ENCODE data around the gene RBM4. TPM values are rescaled to one million over a fixed set of nuclear protein-coding genes. Genes with fewer than 3 reads are reported as not detected.
A peak's percentile ranks its signal among the peaks of the same experiment; 100 is the strongest.
"Not testable (repeated sequence)": the region's sequence is repeated elsewhere in the genome, so short reads cannot be mapped to it uniquely, and the experiment has no call there.

Gene RBM4
- 100 to 1,000 TPM in 2 of 4 donors, 10 to 100 TPM in 2; 32.4 to 146 (median 94.8) TPM for total RNA-seq

- peak; percentile 97 to 99 for DNase-seq
- H3K4me1 ChIP-seq, result peaks cover 27 to 42% of the 10 kb centered on the region in 2 donors
- intact Hi-C loops (cut with DNase I; ENCODE audit: low total_unique reads), result no loop called here
- TF ChIP-seq CTCF (IDR thresholded peaks at IDR 0.05) (peak in 1 of 4 experiments; percentile 1), POLR2A (IDR thresholded peaks at IDR 0.05) (peak; percentile 90 to 94)
- peak within 1 kb of the TSS; percentile 81 for H3K4me3 ChIP-seq
- peak within 1 kb of the TSS; percentile 85 to 93 for H3K27ac ChIP-seq
- no peaks in the 10 kb centered on the region for H3K27me3 ChIP-seq
- H3K36me3 ChIP-seq, result no peaks in the 10 kb centered on the region
- no peaks in the 10 kb centered on the region for H3K9me3 ChIP-seq
These were observed at the start of gene RBM4 for GRCh38 chr11:66638177-66639065. RBM4 (plus strand) TSS chr11:66638703; CDS start chr11:66639712, 1,009 bp downstream.

GRCh38 chr11:66589315-66589714 lies 49.2 kb upstream of the RBM4 start:
- intact Hi-C loops (cut with DNase I; ENCODE audit: low total_unique reads); H3K4me3 ChIP-seq; DNase-seq; H3K9me3 ChIP-seq; H3K36me3 ChIP-seq; H3K27me3 ChIP-seq; H3K4me1 ChIP-seq; H3K27ac ChIP-seq: not testable (repeated sequence)

- intact Hi-C loops (cut with DNase I; ENCODE audit: low total_unique reads), result no loop called here
- H3K9me3 ChIP-seq, result no peaks in the 10 kb centered on the region
- H3K4me3 ChIP-seq, result no peak overlapping the region
- peaks cover 0 to 8% of the 10 kb centered on the region in 2 donors for H3K4me1 ChIP-seq
- TF ChIP-seq CTCF (IDR thresholded peaks at IDR 0.05), result no peak
- no peak for TF ChIP-seq POLR2A (IDR thresholded peaks at IDR 0.05)
- H3K27ac ChIP-seq, result no peak overlapping the region
- DNase-seq, result no peak
- H3K27me3 ChIP-seq, result no peaks in the 10 kb centered on the region
- no peaks in the 10 kb centered on the region for H3K36me3 ChIP-seq
These were observed 48.4 kb upstream of the RBM4 start for GRCh38 chr11:66589996-66590675.

GRCh38 chr11:66591175-66591574 lies 47.3 kb upstream of the RBM4 start:
- Histone ChIP-seq H3K4me3 (no peak overlapping the region), H3K36me3 (no peaks in the 10 kb centered on the region), H3K27ac (no peak overlapping the region), H3K27me3 (no peaks in the 10 kb centered on the region), H3K4me1 (peaks cover 0 to 8% of the 10 kb centered on the region in 2 donors), H3K9me3 (no peaks in the 10 kb centered on the region)
- intact Hi-C loops (cut with DNase I; ENCODE audit: low total_unique reads), result no loop called here
- DNase-seq, result no peak
- no peak for TF ChIP-seq POLR2A (IDR thresholded peaks at IDR 0.05)
- TF ChIP-seq CTCF (IDR thresholded peaks at IDR 0.05), result no peak

- no peaks in the 10 kb centered on the region for H3K36me3 ChIP-seq
- no peaks in the 10 kb centered on the region for H3K27me3 ChIP-seq
- H3K27ac ChIP-seq, result peak within 1 kb of the TSS; percentile 83
- no peaks in the 10 kb centered on the region for H3K9me3 ChIP-seq
- H3K4me3 ChIP-seq, result peak within 1 kb of the TSS; percentile 59 to 63
- peaks cover 0 to 8% of the 10 kb centered on the region in 2 donors for H3K4me1 ChIP-seq
- TF ChIP-seq POLR2A (IDR thresholded peaks at IDR 0.05) (peak; percentile 89 to 93), CTCF (IDR thresholded peaks at IDR 0.05) (peak; percentile 49 to 72 (median 65))
- DNase-seq, result peak; percentile 98
- intact Hi-C loops (cut with DNase I; ENCODE audit: low total_unique reads), result no loop called here
These were observed 45.8 kb upstream of the RBM4 start, which contains the start of the genes CCDC87 and CCS for GRCh38 chr11:66592457-66593302. CCDC87 (minus strand) TSS chr11:66593063; CDS start chr11:66593015, 48 bp downstream. CCS (plus strand) TSS chr11:66593185; CDS start chr11:66593262, 77 bp downstream.
